Activated naive CD4-positive, alpha-beta T cell treated with anti-CD3 and anti-CD28 coated beads, Interleukin-2, amount 50 U/mL, for 24 hours (primary cell): ENCODE results near the gene EHD1.
"Not testable (repeated sequence)": the region's sequence is repeated elsewhere in the genome, so short reads cannot be mapped to it uniquely, and the experiment has no call there.

Source experiments
- H3K27ac Mint-ChIP-seq: one replicate; pipeline ENCODE4 v1.8.0; 2021; ENCODE audit warnings: mild to moderate bottlenecking, mixed read lengths
- H3K27me3 Mint-ChIP-seq: one replicate; pipeline ENCODE4 v1.8.0; 2021; ENCODE audit warnings: mixed read lengths
- H3K36me3 Mint-ChIP-seq: one replicate; pipeline ENCODE4 v1.8.0; 2021; ENCODE audit warnings: mixed read lengths
- H3K4me1 Mint-ChIP-seq: one replicate; pipeline ENCODE4 v1.8.0; 2021; ENCODE audit warnings: mixed read lengths
- H3K4me3 Mint-ChIP-seq: one replicate; pipeline ENCODE4 v1.8.0; 2021; ENCODE audit warnings: mild to moderate bottlenecking, mixed read lengths
- H3K9me3 Mint-ChIP-seq: one replicate; pipeline ENCODE4 v1.8.0; 2021; ENCODE audit warnings: mixed read lengths

The EHD1 gene

DNA sequence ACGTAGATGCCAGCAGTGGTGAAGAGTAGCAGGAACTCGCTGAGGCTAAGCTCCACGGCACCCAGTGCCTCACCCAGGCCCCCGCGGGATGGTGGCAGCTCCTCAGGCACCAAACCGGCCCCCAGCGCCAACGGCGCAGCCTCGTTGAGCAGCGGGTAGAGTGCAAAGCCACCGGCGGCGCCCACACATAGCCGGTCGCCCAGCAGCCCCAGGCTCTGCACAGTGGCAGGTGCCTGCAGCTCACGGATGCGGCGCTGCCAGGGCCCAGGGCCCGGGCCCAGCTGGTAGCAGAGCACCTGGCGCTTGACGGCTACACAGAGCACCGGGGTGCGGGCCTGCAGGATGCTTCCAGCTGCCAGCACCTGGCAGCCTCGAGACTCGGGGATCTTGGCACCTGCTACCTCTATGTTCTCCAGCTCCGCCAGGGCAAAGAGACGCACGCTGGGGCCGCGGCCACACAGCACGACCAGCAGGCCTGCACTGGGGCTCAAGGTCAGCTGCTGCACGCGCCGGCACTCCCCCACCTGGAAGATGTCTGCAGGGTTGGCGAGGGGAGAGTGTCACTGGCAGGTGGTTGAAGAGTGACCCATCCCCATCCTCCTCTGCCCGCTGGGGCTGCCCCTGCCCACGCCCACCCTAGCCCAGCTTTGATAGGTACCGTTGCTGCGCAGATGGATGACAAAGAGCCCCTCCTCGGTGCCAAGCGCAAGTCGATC lies 48.7 kb downstream of the EHD1 start:
- H3K9me3 Mint-ChIP-seq, result no peaks in the 10 kb centered on the region
- no peak overlapping the region for H3K27ac Mint-ChIP-seq
- no peak overlapping the region for H3K4me3 Mint-ChIP-seq
- H3K4me1 Mint-ChIP-seq, result no peaks in the 10 kb centered on the region
- H3K36me3 Mint-ChIP-seq, result peaks cover 8% of the 10 kb centered on the region
- H3K27me3 Mint-ChIP-seq, result no peaks in the 10 kb centered on the region

DNA sequence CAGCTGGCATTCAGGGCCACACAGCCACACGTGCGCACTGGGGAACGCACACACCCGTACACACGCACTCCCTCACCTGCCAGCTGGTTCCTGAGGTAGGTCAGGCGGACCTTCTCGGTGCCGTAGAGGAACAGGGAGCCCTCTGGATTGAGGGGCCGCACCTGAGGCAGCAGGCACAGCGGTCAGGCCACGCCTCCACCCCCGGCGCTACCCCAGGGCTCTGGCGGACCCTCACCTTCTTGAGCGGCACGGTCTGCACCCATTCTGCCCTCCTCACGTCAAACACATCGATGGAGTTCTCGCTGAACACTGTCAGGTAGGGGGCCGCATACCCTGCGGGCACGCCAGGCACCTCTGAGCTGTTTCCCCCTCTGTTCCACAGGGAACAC lies 51.0 kb downstream of the EHD1 start:
- Mint-ChIP-seq H3K36me3 (peaks cover 8% of the 10 kb centered on the region), H3K9me3 (no peaks in the 10 kb centered on the region), H3K27me3 (no peaks in the 10 kb centered on the region), H3K4me1 (no peaks in the 10 kb centered on the region), H3K4me3 (no peak overlapping the region), H3K27ac (no peak overlapping the region)

DNA sequence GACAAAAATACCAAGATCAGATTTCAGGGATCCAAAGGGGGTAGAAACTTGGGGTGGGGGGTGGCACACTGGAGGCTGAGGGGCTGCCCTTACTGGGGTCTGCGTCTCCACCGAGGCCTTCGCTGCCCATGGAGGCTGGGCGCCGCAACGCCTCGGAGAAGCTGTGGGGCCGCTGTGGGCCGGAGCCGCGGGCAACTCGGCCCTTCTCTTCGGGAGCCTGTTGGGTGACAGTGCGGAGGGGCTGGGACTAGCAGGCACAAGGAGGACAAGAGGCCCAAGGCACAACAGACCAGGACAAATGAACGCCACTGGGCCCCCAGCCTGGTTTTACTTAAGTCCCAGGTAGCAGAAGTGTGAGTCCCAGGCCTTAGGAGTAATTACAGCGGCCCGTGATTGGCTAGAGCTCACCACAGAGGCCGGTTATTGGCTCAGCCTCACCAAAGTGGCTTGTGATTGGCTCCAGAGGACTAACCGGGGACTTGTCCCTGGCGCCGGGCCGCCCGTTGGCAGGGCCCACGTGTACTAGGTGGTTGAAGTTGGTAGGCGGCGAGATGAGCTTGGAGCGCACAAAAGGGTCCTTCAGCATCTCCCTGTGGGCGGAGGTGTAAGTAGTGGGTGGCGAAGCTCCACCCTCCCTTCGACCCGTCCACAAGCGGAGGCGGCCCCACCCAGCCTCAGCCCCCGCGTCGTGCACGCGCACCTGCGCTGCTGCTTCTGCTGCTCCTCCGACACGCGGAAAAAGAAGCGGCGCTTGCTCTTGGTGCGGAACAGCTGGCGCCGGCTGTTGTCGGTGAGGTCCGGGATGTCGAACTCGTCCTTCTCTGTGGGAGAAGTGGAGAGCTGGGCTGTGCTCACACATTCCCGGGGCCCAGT lies 51.6 kb downstream of the EHD1 start:
- Mint-ChIP-seq H3K27ac (no peak overlapping the region), H3K4me3 (no peak overlapping the region), H3K9me3 (no peaks in the 10 kb centered on the region), H3K36me3 (peaks cover 7% of the 10 kb centered on the region), H3K27me3 (no peaks in the 10 kb centered on the region), H3K4me1 (no peaks in the 10 kb centered on the region)

DNA sequence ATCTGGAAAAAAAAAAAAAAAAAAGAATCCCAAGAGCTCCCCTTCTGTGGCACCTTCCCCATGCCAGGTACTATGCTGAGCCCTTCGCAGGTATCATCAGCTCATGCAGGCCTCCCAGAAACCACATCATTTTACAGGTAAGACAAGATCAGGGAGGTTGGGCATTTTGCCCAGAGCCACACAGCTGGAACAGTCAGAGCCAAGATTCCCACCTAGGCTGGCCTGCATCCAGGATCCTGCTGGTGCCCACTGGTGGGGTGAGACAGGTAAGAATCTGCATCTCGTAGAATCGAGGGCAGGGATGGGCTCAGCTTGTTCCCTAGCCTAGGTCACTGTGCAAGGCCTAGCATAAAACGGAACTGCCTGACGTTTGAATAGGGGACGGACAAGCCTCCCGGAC lies 52.4 kb downstream of the EHD1 start:
- Mint-ChIP-seq H3K27ac (no peak overlapping the region), H3K27me3 (no peaks in the 10 kb centered on the region), H3K9me3 (no peaks in the 10 kb centered on the region), H3K4me3 (no peak overlapping the region), H3K4me1 (no peaks in the 10 kb centered on the region), H3K36me3 (peaks cover 6% of the 10 kb centered on the region)

DNA sequence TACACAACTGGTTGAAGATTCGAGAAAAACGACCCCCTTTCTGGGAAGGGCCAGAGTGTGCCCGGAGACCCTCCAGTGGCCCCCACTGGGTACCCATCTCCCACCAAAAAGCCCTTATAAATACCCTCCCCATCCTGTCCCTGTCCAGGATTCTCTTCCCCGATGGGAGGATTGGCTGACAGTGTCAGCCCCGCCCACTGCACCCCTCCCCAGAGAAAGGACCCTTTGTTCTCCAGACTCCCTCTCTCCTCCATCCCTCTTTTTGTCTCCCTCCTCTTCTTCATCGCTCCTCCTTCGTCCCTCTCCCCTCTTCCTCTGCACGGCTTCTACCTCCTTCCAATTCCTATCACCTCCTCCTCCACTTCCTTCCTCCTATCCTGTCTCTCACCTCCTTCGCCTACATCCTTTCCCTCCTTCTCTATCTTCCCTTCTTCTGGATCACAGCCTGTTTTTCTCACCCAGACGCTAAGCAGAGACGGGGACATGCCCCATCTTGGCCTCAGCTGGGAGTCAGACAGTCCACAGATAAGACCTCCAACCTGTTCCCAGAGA lies 54.8 kb downstream of the EHD1 start:
- Mint-ChIP-seq H3K36me3 (peaks cover 6% of the 10 kb centered on the region), H3K4me1 (no peaks in the 10 kb centered on the region), H3K27me3 (no peaks in the 10 kb centered on the region), H3K4me3 (no peak overlapping the region), H3K27ac (peak overlapping the region; percentile 30), H3K9me3 (no peaks in the 10 kb centered on the region)

DNA sequence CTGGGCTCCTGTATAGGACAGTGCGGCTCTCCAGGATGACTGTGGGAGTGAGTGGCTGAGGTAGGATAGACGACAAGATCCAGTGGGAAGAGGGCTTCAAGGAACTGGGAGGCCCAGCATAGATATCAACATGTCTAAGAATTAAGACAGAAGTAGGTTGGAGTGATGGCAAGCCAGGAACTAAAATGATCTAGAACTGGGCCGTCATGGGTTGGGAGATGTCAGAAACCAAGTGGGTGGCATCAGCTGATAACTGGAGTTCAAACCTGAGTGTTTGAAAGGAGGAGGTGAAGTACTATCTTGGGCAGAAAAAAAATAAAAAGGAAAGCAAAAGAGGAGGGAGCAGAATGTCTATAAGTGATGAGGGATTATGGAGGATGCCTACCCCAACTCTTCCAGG lies 60.9 kb downstream of the EHD1 start:
- Mint-ChIP-seq H3K4me1 (no peaks in the 10 kb centered on the region), H3K27me3 (no peaks in the 10 kb centered on the region), H3K9me3 (no peaks in the 10 kb centered on the region), H3K4me3 (no peak overlapping the region), H3K36me3 (no peaks in the 10 kb centered on the region), H3K27ac (no peak overlapping the region)

DNA sequence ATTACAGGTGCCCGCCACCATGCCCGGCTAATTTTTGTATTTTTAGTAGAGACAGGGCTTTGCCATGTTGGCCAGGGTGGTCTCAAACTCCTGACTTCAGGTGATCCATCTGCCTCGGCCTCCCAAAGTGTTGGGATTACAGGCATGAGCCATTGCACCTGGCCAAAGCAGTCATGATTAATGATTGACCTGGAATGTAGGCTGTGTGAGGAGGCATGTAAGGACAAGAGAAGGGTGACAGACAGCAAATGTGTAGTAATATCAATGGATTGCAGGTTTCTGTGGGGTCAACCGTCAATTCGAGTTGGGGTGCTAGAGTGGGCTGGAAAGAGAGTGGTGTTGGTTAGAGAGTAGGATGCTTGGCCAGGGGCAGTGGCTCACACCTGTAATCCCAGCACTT lies 63.0 kb downstream of the EHD1 start:
- not testable (repeated sequence) for H3K9me3 Mint-ChIP-seq, H3K27me3 Mint-ChIP-seq, H3K27ac Mint-ChIP-seq, H3K4me3 Mint-ChIP-seq, H3K4me1 Mint-ChIP-seq, H3K36me3 Mint-ChIP-seq

DNA sequence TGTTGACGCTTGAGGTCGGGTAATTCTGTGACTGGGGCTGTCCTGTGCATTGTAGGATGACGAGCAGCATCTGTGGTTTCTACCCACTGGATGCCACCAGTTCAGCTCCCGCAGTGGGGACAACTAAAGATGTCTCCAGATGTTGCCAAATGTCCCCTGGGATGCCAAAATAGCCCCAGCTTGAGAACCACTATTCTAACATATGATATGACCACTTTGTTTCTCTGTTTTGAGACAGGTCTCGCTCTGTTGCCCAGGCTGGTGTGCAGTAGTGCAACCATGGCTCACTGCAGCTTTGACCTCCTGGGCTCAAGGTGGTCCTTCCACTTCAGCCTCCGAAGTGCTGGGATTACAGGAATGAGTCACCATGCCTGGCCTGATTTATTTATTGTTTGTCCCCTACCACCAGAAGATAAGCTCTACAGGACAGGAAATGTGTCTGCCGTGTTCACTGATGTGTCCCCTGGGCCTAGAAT lies 63.7 kb downstream of the EHD1 start:
- peaks cover 8% of the 10 kb centered on the region for H3K4me1 Mint-ChIP-seq
- H3K36me3 Mint-ChIP-seq, result no peaks in the 10 kb centered on the region
- H3K27me3 Mint-ChIP-seq, result no peaks in the 10 kb centered on the region
- no peaks in the 10 kb centered on the region for H3K9me3 Mint-ChIP-seq
- no peak overlapping the region for H3K4me3 Mint-ChIP-seq
- no peak overlapping the region for H3K27ac Mint-ChIP-seq

DNA sequence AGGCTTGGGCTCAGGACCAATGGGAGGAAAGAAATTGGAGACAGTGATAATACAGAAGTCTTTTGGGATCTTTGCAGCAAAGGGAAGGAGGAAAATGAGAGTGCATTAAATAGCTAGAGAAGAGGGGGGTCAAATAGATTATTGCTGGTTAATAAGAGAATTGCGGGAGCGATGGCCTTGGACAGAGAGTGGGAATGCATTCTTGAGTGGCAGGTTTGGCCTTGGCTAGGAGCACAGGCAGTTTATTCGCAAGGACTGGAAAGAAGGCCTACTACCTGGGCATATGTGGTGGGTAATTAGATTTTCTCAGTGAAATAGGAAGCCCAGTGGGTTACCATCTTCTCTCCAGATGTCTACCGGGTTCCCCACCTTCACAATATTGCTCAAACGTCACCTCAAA lies 64.6 kb downstream of the EHD1 start:
- H3K9me3 Mint-ChIP-seq, result no peaks in the 10 kb centered on the region
- no peak overlapping the region for H3K4me3 Mint-ChIP-seq
- no peaks in the 10 kb centered on the region for H3K36me3 Mint-ChIP-seq
- peaks cover 16% of the 10 kb centered on the region for H3K4me1 Mint-ChIP-seq
- H3K27ac Mint-ChIP-seq, result no peak overlapping the region
- no peaks in the 10 kb centered on the region for H3K27me3 Mint-ChIP-seq

DNA sequence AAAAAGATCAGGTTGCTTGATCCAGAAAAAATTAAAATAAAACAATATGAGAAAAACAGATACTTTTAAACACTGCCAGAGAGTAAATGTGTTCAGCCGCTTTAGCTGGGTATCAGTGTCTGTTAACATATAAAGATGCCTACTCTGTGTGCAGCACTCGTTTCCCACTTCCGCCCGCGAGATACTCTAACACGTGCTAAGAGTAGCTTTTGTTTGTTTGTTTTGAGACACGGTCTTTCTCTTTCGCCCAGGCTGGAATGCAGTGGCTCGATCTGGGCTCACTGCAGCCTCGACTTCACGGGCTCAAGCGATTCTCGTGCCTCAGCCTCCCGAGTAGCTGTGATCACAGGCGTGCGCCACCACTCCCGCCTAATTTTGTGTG lies 67.5 kb downstream of the EHD1 start:
- Mint-ChIP-seq H3K4me1 (peaks cover 30% of the 10 kb centered on the region), H3K4me3 (peak overlapping the region; percentile 97), H3K9me3 (no peaks in the 10 kb centered on the region)

DNA sequence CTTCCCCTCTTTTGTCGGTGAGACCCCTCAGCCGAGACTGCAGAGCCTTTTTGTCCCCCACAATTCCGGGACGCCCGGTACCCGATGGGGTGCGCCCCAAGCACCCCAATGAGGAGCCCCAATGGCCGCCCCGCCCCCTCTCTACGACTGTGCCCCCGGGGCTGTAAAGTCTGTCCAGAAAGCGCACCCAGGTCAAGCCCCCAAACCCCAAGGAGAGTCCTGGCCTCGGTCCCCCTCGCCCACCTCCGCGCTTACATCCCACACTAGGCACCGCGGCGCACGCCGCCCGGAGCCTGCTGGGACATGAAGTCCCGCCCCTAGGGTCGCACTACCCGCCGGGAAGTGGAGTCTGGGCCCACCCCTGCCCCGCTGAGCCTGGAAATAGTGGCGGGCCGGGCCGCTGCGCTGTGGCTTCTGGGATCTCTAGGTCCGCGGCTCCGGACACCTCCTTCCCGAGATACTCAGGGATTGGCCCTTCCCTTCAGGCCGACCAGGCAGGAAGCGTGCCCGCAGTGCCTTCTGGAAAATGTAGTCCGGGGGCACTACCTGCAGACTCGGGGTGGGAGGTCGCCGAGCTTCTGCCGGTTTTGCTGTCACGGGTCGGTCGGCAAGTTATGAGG lies 68.0 kb downstream of the EHD1 start, which contains the start of gene MEN1:
Gene MEN1, minus strand, starts transcription at position 281 of the 620 bp plus-strand sequence. CDS start 442 bp downstream, outside the sequence.
- H3K36me3 Mint-ChIP-seq, result peaks cover 3% of the 10 kb centered on the region
- no peaks in the 10 kb centered on the region for H3K27me3 Mint-ChIP-seq
- H3K27ac Mint-ChIP-seq, result peak within 1 kb of the TSS; percentile 91
- peaks cover 30% of the 10 kb centered on the region for H3K4me1 Mint-ChIP-seq
- no peaks in the 10 kb centered on the region for H3K9me3 Mint-ChIP-seq
- peak within 1 kb of the TSS; percentile 97 for H3K4me3 Mint-ChIP-seq

More for the DNA sequence above, 67.5 kb downstream of the EHD1 start:
- Mint-ChIP-seq H3K27me3 (no peaks in the 10 kb centered on the region), H3K36me3 (peaks cover 1% of the 10 kb centered on the region), H3K27ac (peak overlapping the region; percentile 91)

DNA sequence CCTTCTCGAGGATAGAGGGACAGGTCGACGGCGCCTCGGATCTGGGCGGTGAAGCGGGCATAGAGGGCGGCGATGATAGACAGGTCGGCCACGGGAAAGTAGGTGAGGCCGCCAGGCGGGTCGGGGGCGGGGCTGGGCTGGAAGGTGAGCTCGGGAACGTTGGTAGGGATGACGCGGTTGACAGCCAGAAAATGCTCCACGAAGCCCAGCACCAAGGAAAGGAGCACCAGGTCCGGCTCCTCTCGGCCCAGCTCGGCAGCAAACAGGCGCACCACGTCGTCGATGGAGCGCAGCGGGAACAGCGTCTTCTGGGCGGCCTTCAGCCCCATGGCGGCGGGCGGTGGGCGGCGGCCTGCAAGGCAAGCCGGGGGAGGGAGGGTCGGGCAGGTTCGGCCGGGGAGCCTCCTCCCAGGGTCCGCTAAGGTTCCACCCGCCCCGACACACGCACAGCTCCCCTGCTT lies 68.6 kb downstream of the EHD1 start:
- peak overlapping the region; percentile 97 for H3K4me3 Mint-ChIP-seq
- peaks cover 30% of the 10 kb centered on the region for H3K4me1 Mint-ChIP-seq
- H3K9me3 Mint-ChIP-seq, result no peaks in the 10 kb centered on the region
- H3K36me3 Mint-ChIP-seq, result peaks cover 3% of the 10 kb centered on the region
- peak overlapping the region; percentile 62 for H3K27ac Mint-ChIP-seq
- no peaks in the 10 kb centered on the region for H3K27me3 Mint-ChIP-seq

DNA sequence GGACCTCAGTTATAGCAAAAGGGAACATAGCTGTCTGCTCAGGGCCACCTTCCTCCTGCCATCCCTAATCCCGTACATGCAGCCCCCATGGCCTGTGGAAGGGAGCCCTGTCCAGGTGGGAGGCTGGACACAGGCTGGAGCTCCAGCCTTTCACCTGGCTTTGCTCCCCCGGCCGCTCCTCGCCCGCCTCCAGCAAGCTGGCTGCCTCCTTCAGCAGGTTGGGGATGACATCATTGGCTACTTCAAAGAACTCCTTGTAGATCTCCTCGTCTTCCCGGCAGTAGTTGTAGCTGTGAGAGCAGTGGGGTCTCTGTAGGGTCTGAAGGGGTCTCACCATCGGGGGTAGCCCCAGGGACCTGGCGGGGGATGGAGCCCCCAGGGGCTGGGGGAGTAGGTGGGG lies 72.9 kb downstream of the EHD1 start:
- H3K27ac Mint-ChIP-seq, result no peak overlapping the region
- peaks cover 3% of the 10 kb centered on the region for H3K36me3 Mint-ChIP-seq
- H3K4me3 Mint-ChIP-seq, result no peak overlapping the region
- H3K27me3 Mint-ChIP-seq, result no peaks in the 10 kb centered on the region
- peaks cover 41% of the 10 kb centered on the region for H3K4me1 Mint-ChIP-seq
- no peaks in the 10 kb centered on the region for H3K9me3 Mint-ChIP-seq

DNA sequence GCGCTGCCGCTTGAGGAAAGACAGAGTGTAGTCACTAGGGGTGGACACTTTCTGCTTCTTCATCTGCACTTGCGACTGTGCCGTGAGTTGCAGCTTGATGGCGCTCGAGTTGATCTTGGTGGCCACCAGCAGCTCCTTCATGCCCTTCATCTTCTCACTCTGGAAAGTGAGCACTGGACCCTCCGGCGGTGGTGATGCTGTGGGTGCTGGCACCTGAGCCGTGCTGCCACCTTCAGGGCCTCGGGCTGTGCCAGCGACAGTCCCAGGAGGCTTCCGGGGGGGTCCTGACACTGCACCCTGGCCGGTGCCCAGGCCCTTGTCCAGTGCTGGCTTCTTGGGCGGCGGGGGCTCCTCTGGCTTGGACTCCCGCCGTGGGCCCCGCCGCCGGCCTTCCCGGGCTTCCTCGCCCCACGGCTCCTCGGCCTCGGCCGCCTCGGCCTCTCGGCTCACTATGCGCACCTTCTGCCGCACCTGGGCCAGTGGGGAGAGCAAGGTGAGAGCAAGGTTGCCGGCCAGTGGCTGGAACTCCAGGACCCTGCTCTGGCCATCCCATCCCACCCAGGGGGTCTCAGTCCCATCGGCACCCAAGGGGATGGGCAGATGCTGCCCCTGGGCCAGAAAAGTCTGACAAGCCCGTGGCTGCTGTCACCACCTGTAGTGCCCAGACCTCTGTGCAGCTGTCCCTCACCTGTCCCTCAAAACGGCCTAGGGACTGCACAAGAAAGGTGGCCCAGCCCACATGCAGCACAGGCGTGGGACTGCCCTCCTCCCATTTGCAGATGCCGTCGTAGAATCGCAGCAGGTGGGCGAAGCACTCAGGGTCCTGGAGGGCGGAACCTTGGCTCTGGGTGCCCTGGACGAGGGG lies 73.8 kb downstream of the EHD1 start:
- H3K27ac Mint-ChIP-seq, result peak overlapping the region; percentile 88
- H3K27me3 Mint-ChIP-seq, result no peaks in the 10 kb centered on the region
- H3K4me3 Mint-ChIP-seq, result peak overlapping the region; percentile 86
- peaks cover 4% of the 10 kb centered on the region for H3K36me3 Mint-ChIP-seq
- no peaks in the 10 kb centered on the region for H3K9me3 Mint-ChIP-seq
- peaks cover 37% of the 10 kb centered on the region for H3K4me1 Mint-ChIP-seq
